ENCODE data around the gene RNF208. TPM values are rescaled to one million over a fixed set of nuclear protein-coding genes. Genes with fewer than 3 reads are reported as not detected.
"Not testable (repeated sequence)": the region's sequence is repeated elsewhere in the genome, so short reads cannot be mapped to it uniquely, and the experiment has no call there.

RNF208 gene
- total and polyA plus RNA-seq, 10 of the 15 experiments (the other 5 are each of a cell fraction or from before 2014, with no cell fraction given): 0.06 to 10.7 (median 0.77) TPM

GRCh38 chr9:137243626-137244485 lies 21.8 kb upstream of the RNF208 start:
- POLR2A ChIA-PET: interaction anchor here (1.6 to 9.2 kb wide), 3 partner anchors 11 to 164 kb away, joined by 3 to 112 read pairs (median 6); partner anchors contain the start of gene NELFB

GRCh38 chr9:137243266-137243625 lies 21.2 kb upstream of the RNF208 start:
- in situ Hi-C loops (cut with MboI); CTCF ChIA-PET; H3K9ac ChIP-seq (ENCODE audit: control insufficient read depth, insufficient read depth, low read length): not testable (repeated sequence)

More at GRCh38 chr9:137243626-137244485, 21.8 kb upstream of the RNF208 start:
- Histone ChIP-seq H4K20me1 (ENCODE audit: control insufficient read depth, insufficient read depth) (peaks cover 4% of the 10 kb centered on the region; the same call in 1 of the 2 replicates), H3K27ac (ENCODE audit: control insufficient read depth, insufficient read depth) (no peak overlapping the region), H2AFZ (ENCODE audit: control insufficient read depth, low read depth, low read length) (no peak overlapping the region), H3K9ac (ENCODE audit: control insufficient read depth, insufficient read depth, low read length) (no peak overlapping the region; the same call in 1 of the 2 replicates), H3K4me3 (no peak overlapping the region), H3K27me3 (replicated peaks in 1 of 2; ENCODE audit: control insufficient read depth in 2 of 2, insufficient read depth in 2 of 2, low read length in 1 of 2) (no peaks in the 10 kb centered on the region), H3K4me2 (ENCODE audit: control insufficient read depth, insufficient read depth) (peak overlapping the region; percentile 91), H3K79me2 (ENCODE audit: control insufficient read depth, insufficient read depth, low read length) (peaks cover 29% of the 10 kb centered on the region), H3K9me3 (replicated peaks; ENCODE audit: control insufficient read depth, insufficient read depth, low read length) (no peaks in the 10 kb centered on the region), H3K36me3 (ENCODE audit: control insufficient read depth in 2 of 2, insufficient read depth in 2 of 2, low read length in 1 of 2) (peaks cover 8 to 14% of the 10 kb centered on the region in 2 experiments), H3K4me1 (ENCODE audit: control insufficient read depth, insufficient read depth, low read length) (peaks cover 23% of the 10 kb centered on the region)
- ChIA-PET CTCF (no interaction called here), SMC1A (ENCODE audit: uncharacterized antibody, unreplicated experiment) (no interaction called here), RAD21 (ENCODE audit: unreplicated experiment) (no interaction called here)
- in situ Hi-C loops (cut with MboI): no loop called here
- WGBS (ENCODE audit: insufficient coverage, insufficient replicate concordance, low lambda C conversion rate, missing lambda C conversion rate): 49% methylated on average over 15 of the region's 15 CpGs
- TF ChIP-seq ZZZ3 (IDR thresholded peaks at IDR 0.05; ENCODE audit: control insufficient read depth, insufficient read length, low read depth): no peak
- TF ChIP-seq POU2F2 (IDR thresholded peaks at IDR 0.05; ENCODE audit: borderline replicate concordance, low read depth, low read length): peak; percentile 53; the same call in 1 of the 3 replicates
- TF ChIP-seq LARP7 (IDR thresholded peaks at IDR 0.05): no peak
- peak; percentile 55; the same call in 1 of the 2 replicates for TF ChIP-seq SMAD5 (IDR thresholded peaks at IDR 0.05; ENCODE audit: low read depth)
- TF ChIP-seq BACH1 (IDR thresholded peaks at IDR 0.05; ENCODE audit: borderline replicate concordance): peak; percentile 54; the same call in 1 of the 2 replicates
- peak; percentile 40; the same call in 1 of the 2 replicates for TF ChIP-seq TARDBP (IDR thresholded peaks at IDR 0.05; ENCODE audit: borderline replicate concordance)
- peak; percentile 38; the same call in 1 of the 2 replicates for TF ChIP-seq SPI1 (IDR thresholded peaks at IDR 0.05; ENCODE audit: borderline replicate concordance, insufficient read depth, low read depth, low read length)
- TF ChIP-seq PAX5 (IDR thresholded peaks at IDR 0.05; ENCODE audit: borderline replicate concordance, low read depth, low read length): peak; percentile 35; the same call in 1 of the 2 replicates
- peak; percentile 74 for TF ChIP-seq POLR2AphosphoS5 (IDR thresholded peaks at IDR 0.05; ENCODE audit: low read length)
- TF ChIP-seq FOXK2 (IDR thresholded peaks at IDR 0.05): no peak
- peak; percentile 43 for TF ChIP-seq POLR2AphosphoS2 (IDR thresholded peaks at IDR 0.05; ENCODE audit: low read depth, low read length)
- FAIRE-seq: no peak
- intact Hi-C loops (cut with micrococcal nuclease; ENCODE audit: unreplicated experiment): no loop called here
- DNase-seq (ENCODE audit: low read depth, low spot score): no peak
- ATAC-seq: no peak
- BruUV-seq (replicated peaks): no TSS peak

More at GRCh38 chr9:137243266-137243625, 21.2 kb upstream of the RNF208 start:
- Histone ChIP-seq H3K79me2 (ENCODE audit: control insufficient read depth, insufficient read depth, low read length) (peaks cover 30% of the 10 kb centered on the region), H3K4me2 (ENCODE audit: control insufficient read depth, insufficient read depth) (peak overlapping the region; percentile 91; the same call in 1 of the 2 replicates), H3K36me3 (ENCODE audit: control insufficient read depth in 2 of 2, insufficient read depth in 2 of 2, low read length in 1 of 2) (peaks cover 8 to 14% of the 10 kb centered on the region in 2 experiments), H3K4me1 (ENCODE audit: control insufficient read depth, insufficient read depth, low read length) (peaks cover 27% of the 10 kb centered on the region)
- H3K4me3 ChIP-seq; H3K9me3 ChIP-seq (replicated peaks; ENCODE audit: control insufficient read depth, insufficient read depth, low read length); FAIRE-seq; H3K27me3 ChIP-seq (replicated peaks in 1 of 2; ENCODE audit: control insufficient read depth in 2 of 2, insufficient read depth in 2 of 2, low read length in 1 of 2); SMC1A ChIA-PET (ENCODE audit: uncharacterized antibody, unreplicated experiment); ATAC-seq; H2AFZ ChIP-seq (ENCODE audit: control insufficient read depth, low read depth, low read length); intact Hi-C loops (cut with micrococcal nuclease; ENCODE audit: unreplicated experiment); DNase-seq (ENCODE audit: low read depth, low spot score); H3K27ac ChIP-seq (ENCODE audit: control insufficient read depth, insufficient read depth); H4K20me1 ChIP-seq (ENCODE audit: control insufficient read depth, insufficient read depth); RAD21 ChIA-PET (ENCODE audit: unreplicated experiment): not testable (repeated sequence)
- TSS peak; percentile 83 for BruUV-seq (replicated peaks)
- POLR2A ChIA-PET: interaction anchor here (0.6 to 9.2 kb wide), 7 partner anchors 12 to 165 kb away, joined by 3 to 112 read pairs (median 4); partner anchors contain the start of genes NELFB and TOR4A
- 82% methylated on average over 18 of the region's 18 CpGs for WGBS (ENCODE audit: insufficient coverage, insufficient replicate concordance, low lambda C conversion rate, missing lambda C conversion rate)
